ENCODE results near the gene FEZF1. TPM values are rescaled to one million over a fixed set of nuclear protein-coding genes. Genes with fewer than 3 reads are reported as not detected.

Gene FEZF1
- total RNA-seq, 4 donors from 2014 or later, result not detected

DNA sequence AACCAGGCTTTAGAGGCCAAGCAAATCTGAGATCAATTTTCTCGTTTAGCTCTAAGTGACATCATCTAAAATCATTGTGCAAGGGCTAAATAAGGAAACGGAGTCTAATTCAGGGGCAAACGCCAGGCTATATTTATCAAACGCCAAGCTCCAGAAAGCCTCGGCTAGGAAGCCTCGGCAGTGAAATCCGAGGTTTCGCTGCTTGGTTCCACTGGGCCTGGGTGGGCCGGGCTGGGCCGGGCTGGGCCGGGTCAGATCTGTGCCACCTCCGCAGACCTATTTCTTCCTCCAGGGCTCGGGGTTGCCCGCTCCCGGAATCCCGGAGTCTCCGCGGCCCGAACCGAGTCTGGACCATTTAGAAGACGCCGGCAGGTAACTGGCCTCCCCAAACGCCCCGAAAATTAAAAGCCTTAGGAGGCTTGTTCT lies 459 bp upstream of the FEZF1 start:
- peaks cover 0 to 43% (median 0%) of the 10 kb centered on the region in 4 donors for H3K4me1 ChIP-seq
- H3K27me3 ChIP-seq, result peaks cover 0 to 85% of the 10 kb centered on the region in 2 donors
- TF ChIP-seq, protein P1, sequence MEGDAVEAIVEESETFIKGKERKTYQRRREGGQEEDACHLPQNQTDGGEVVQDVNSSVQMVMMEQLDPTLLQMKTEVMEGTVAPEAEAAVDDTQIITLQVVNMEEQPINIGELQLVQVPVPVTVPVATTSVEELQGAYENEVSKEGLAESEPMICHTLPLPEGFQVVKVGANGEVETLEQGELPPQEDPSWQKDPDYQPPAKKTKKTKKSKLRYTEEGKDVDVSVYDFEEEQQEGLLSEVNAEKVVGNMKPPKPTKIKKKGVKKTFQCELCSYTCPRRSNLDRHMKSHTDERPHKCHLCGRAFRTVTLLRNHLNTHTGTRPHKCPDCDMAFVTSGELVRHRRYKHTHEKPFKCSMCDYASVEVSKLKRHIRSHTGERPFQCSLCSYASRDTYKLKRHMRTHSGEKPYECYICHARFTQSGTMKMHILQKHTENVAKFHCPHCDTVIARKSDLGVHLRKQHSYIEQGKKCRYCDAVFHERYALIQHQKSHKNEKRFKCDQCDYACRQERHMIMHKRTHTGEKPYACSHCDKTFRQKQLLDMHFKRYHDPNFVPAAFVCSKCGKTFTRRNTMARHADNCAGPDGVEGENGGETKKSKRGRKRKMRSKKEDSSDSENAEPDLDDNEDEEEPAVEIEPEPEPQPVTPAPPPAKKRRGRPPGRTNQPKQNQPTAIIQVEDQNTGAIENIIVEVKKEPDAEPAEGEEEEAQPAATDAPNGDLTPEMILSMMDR (IDR thresholded peaks at IDR 0.05), result no peak
- no peak for TF ChIP-seq POLR2A (IDR thresholded peaks at IDR 0.05)
- H3K4me3 ChIP-seq, result peak overlapping the region in 2 of 4 donors; percentile 22 to 27
- DNase-seq, result no peak
- H3K36me3 ChIP-seq, result no peaks in the 10 kb centered on the region
- peaks cover 0 to 4% (median 0%) of the 10 kb centered on the region in 4 donors for H3K9me3 ChIP-seq
- H3K27ac ChIP-seq, result no peak overlapping the region

DNA sequence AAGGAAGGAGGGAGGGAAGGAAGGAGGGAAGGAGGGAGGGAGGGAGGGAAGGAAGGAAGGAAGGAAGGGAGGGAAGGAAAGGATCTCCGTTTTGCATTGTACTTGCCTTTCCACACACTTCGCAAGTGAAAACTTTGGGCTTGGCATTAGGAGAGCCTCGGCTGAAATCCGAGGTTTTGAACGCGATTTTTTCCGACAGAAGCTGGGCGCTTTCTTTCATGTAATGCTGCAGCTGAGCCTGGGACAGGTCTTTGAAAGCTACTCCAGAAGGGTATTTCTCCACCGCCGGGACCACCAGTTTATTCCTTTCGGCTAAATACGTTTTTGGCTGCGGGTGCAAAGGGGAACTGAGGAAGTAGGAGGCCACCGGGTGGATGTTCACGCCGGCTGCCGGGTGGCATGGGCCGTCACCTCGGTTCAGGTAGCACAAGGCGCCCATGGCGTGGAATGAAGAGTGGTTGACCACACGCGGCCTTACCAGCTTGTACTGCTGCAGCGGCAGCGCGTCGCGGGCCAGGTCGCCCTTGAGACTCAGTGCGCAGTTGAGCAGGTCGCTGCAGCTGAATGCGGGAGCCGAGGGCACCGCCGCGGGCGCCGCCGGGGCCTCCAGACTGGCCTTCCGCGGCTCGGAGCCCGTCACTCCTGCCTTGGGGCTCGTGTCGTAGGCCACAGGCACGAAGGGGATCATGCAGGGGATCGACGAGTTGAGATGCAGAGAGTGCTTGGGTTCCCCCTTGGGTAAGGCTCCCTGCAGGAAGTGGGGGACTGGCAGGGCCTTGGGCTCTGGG lies 825 bp downstream of the FEZF1 start:
- no peak for DNase-seq
- Histone ChIP-seq H3K27ac (no peak overlapping the region), H3K4me3 (no peak overlapping the region)

DNA sequence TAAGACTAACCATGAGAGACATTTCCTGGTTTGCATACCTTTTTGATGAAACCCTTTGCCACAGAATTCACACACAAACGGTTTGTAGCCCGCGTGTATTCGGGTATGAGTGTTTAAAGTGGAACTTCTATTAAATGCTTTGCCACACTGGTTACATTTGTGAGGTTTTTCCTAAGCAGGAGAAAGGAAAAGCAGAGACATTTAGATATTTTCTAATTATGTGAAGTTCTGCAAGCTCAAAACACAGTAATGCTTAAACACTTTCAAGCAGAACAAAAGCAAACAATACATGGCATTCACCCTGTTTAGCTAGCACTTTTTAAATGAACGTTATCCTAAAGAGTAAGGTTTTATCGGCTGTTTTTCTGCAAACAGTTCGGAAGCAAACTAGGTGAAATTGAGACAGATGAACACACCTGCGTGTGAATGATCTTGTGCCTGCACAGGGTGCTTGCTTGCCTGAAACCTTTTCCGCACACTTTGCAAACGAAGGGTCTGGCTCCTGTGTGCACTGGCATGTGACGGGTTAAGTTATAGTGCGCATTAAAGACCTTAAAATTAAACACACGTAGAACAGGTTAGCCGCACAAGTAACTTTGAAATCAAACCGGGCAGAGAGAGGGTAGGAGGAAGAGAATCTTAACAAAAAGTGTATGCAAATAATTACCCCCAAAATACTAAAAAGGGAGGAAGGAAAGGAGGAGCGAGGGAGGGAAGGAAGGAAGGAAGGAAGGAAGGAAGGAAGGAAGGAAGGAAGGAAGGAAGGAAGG lies 1.6 kb downstream of the FEZF1 start:
- peaks cover 0 to 42% (median 0%) of the 10 kb centered on the region in 4 donors for H3K4me1 ChIP-seq
- DNase-seq, result no peak

More for the DNA sequence above, 825 bp downstream of the FEZF1 start:
- H3K36me3 ChIP-seq, result no peaks in the 10 kb centered on the region
- H3K9me3 ChIP-seq, result peaks cover 0 to 4% (median 0%) of the 10 kb centered on the region in 4 donors
- TF ChIP-seq, protein P1 (IDR thresholded peaks at IDR 0.05), result no peak
- no peak for TF ChIP-seq POLR2A (IDR thresholded peaks at IDR 0.05)
- peaks cover 0 to 83% of the 10 kb centered on the region in 2 donors for H3K27me3 ChIP-seq
- H3K4me1 ChIP-seq, result peaks cover 0 to 42% (median 0%) of the 10 kb centered on the region in 4 donors

DNA sequence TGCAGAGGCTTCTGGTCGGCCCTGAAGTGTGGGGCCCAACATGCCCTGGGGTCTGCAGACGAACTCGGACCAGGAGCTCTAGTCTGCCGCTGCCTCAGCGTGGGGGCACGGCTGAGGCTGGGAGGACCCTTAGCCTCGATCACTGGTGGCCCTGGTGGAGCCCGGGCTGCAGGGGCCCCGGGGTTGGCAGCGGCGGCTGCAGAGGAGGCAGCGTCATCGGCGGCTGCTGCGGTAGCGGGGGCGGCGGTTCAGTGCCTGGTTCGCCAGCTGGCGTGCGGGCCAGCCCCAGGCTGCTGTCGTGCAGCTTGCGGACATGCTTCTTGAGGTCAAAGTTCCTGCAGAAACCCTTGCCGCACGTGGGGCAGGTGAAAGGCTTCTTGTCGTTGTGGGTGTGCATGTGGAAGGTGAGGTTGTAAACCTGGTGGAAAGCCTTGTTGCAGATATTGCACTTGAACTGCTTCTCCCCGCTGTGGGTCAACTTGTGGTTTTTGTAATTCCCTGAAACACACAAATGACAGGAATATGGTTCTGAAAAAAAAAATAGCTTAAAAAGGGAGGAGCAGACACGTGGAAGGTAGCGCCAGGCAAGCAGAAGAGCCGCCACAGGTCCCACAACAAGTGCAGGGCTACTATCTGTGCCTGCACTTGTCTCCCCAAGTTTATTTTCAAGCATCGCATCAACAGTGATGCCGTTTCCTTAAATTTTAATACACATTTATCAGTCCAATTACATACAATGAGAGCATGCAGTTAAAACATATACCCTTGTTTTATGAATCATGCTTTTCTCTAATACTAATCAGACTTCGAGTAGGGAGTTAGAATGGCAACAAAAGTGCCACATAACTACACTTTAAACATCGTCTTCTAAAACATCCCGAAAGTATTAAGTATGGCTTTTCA lies 2.4 kb downstream of the FEZF1 start:
- DNase-seq, result no peak
- no peaks in the 10 kb centered on the region for H3K36me3 ChIP-seq
- TF ChIP-seq, protein P1 (IDR thresholded peaks at IDR 0.05), result no peak
- no peak for TF ChIP-seq POLR2A (IDR thresholded peaks at IDR 0.05)
- no peak overlapping the region for H3K27ac ChIP-seq
- peaks cover 0 to 69% of the 10 kb centered on the region in 2 donors for H3K27me3 ChIP-seq
- H3K4me3 ChIP-seq, result no peak overlapping the region
- peaks cover 0 to 4% (median 0%) of the 10 kb centered on the region in 4 donors for H3K9me3 ChIP-seq
- peaks cover 0 to 42% (median 0%) of the 10 kb centered on the region in 4 donors for H3K4me1 ChIP-seq

More for the DNA sequence above, 1.6 kb downstream of the FEZF1 start:
- H3K27me3 ChIP-seq, result peaks cover 0 to 76% of the 10 kb centered on the region in 2 donors
- no peak overlapping the region for H3K4me3 ChIP-seq
- H3K9me3 ChIP-seq, result peaks cover 0 to 4% (median 0%) of the 10 kb centered on the region in 4 donors
- TF ChIP-seq, protein P1 (IDR thresholded peaks at IDR 0.05), result no peak
- TF ChIP-seq POLR2A (IDR thresholded peaks at IDR 0.05), result no peak
- no peaks in the 10 kb centered on the region for H3K36me3 ChIP-seq
- no peak overlapping the region for H3K27ac ChIP-seq
